Hematopoietic multipotent progenitor cell treated with erythropoietin and hydrocortisone succinate and interleukin-3 and kit ligand, for 4 days (in vitro differentiated cells): ENCODE data around the gene UQCR10.

Experiments used
- DNase-seq: peaks from one replicate; pipeline ENCODE4 v3.0.0-alpha.2; 2015

Gene UQCR10

GRCh38 chr22:29765905-29766631 lies 1.1 kb upstream of the UQCR10 start:
- peak; percentile 74 for DNase-seq

GRCh38 chr22:29766632-29767170 lies 468 bp upstream of the UQCR10 start, which contains the start of gene ZMAT5:
ZMAT5 (minus strand) TSS chr22:29767007; CDS start chr22:29748544, 18,463 bp downstream.
- DNase-seq, result peak; percentile 99

- peak; percentile 50 for DNase-seq
Measured at GRCh38 chr22:29768052-29768693, 1.0 kb downstream of the UQCR10 start.

GRCh38 chr22:29769723-29770321 lies 2.7 kb downstream of the UQCR10 start:
- DNase-seq, result no peak

- DNase-seq, result peak; percentile 64
Measured at GRCh38 chr22:29772170-29772641, 5.0 kb downstream of the UQCR10 start.

- no peak for DNase-seq
Measured at GRCh38 chr22:29773233-29773632, 6.1 kb downstream of the UQCR10 start.

GRCh38 chr22:29780220-29780619 lies 13.1 kb downstream of the UQCR10 start:
- no peak for DNase-seq

GRCh38 chr22:29780748-29781676 lies 13.8 kb downstream of the UQCR10 start:
- DNase-seq, result peak; percentile 91

- DNase-seq, result no peak
Measured at GRCh38 chr22:29782061-29782845, 15.1 kb downstream of the UQCR10 start.

- no peak for DNase-seq
Measured at GRCh38 chr22:29784451-29785361, 17.5 kb downstream of the UQCR10 start.

- DNase-seq, result no peak
Measured at GRCh38 chr22:29786031-29786430, 18.9 kb downstream of the UQCR10 start.

- DNase-seq, result no peak
Measured at GRCh38 chr22:29787371-29787980, 20.3 kb downstream of the UQCR10 start.

GRCh38 chr22:29788339-29789279 lies 21.4 kb downstream of the UQCR10 start:
- DNase-seq, result peak; percentile 27

- DNase-seq, result no peak
Measured at GRCh38 chr22:29790061-29790460, 22.9 kb downstream of the UQCR10 start.

GRCh38 chr22:29793396-29793795 lies 26.2 kb downstream of the UQCR10 start:
- DNase-seq, result no peak

GRCh38 chr22:29795663-29796062 lies 28.5 kb downstream of the UQCR10 start:
- DNase-seq, result no peak

- DNase-seq, result no peak
Measured at GRCh38 chr22:29797351-29797750, 30.2 kb downstream of the UQCR10 start.

GRCh38 chr22:29798318-29798717 lies 31.1 kb downstream of the UQCR10 start:
- peak; percentile 80 for DNase-seq

GRCh38 chr22:29798801-29799200 lies 31.6 kb downstream of the UQCR10 start:
- no peak for DNase-seq
